ENCODE data around the gene CAMKMT. TPM values are rescaled to one million over a fixed set of nuclear protein-coding genes. Genes with fewer than 3 reads are reported as not detected.

CAMKMT gene
- total and polyA plus RNA-seq, 8 donors: 1.4 to 27.4 (median 6.2) TPM

DNA sequence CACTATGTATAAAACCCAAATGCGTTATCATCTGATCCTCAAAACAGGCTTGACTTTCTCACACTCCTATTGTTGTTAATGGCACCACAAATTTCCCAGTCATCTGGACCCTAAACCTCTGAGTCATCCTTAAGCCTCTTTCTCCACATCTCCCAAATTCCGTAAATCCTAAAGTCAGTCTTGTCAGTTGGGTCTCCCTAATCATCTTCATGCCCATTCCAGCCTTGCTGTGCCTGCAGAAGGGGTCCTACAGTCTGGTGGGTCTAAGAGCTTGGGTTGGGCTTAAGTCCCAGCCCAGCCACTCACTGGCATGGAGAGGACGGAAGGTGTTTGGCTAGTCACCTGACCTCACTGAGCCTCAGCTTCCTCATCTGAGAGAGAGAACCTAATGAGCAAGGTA is 314.6 kb downstream of the CAMKMT start:
- whole genome bisulfite sequencing, 5 donors: 93 to 100% (median 97%) methylated on average over 3 of the region's 3 CpGs
- no peaks in the 10 kb centered on the region for H3K36me3 ChIP-seq
- intact Hi-C loops (cut with DNase I; ENCODE audit: low total_unique reads): no loop called here
- TF ChIP-seq, protein P1, sequence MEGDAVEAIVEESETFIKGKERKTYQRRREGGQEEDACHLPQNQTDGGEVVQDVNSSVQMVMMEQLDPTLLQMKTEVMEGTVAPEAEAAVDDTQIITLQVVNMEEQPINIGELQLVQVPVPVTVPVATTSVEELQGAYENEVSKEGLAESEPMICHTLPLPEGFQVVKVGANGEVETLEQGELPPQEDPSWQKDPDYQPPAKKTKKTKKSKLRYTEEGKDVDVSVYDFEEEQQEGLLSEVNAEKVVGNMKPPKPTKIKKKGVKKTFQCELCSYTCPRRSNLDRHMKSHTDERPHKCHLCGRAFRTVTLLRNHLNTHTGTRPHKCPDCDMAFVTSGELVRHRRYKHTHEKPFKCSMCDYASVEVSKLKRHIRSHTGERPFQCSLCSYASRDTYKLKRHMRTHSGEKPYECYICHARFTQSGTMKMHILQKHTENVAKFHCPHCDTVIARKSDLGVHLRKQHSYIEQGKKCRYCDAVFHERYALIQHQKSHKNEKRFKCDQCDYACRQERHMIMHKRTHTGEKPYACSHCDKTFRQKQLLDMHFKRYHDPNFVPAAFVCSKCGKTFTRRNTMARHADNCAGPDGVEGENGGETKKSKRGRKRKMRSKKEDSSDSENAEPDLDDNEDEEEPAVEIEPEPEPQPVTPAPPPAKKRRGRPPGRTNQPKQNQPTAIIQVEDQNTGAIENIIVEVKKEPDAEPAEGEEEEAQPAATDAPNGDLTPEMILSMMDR (IDR thresholded peaks at IDR 0.05): no peak
- TF ChIP-seq POLR2A (IDR thresholded peaks at IDR 0.05): no peak
- TF ChIP-seq POLR2AphosphoS5 (IDR thresholded peaks at IDR 0.05): no peak
- no peak for TF ChIP-seq EP300 (IDR thresholded peaks at IDR 0.05)
- DNase-seq: no peak
- no peaks in the 10 kb centered on the region for H3K27me3 ChIP-seq
- H3K27ac ChIP-seq: no peak overlapping the region
- no peaks in the 10 kb centered on the region for H3K4me1 ChIP-seq
- H3K9me3 ChIP-seq: no peaks in the 10 kb centered on the region
- no peak overlapping the region for H3K4me3 ChIP-seq

DNA sequence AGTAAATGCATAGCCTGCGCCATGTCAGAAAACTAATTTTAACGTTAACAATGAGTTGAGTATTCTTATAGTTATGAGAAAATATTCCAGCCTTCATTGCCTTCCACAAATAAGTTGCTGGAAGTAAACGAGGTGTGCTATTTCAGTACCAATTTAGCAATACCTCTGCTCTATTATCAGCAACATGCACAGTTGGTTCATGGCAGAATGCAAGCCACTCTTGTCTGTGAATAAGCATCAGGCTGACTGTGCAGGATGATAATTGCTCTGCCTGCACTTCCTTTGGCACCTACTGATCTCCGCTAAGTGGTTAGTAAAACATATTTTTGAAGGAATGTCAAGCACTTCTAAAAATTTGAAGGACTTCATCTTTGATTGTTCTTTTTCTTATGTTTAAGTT is 317.8 kb downstream of the CAMKMT start:
- Histone ChIP-seq H3K36me3 (no peaks in the 10 kb centered on the region), H3K9me3 (no peaks in the 10 kb centered on the region), H3K4me1 (no peaks in the 10 kb centered on the region), H3K27ac (no peak overlapping the region), H3K27me3 (no peaks in the 10 kb centered on the region), H3K4me3 (no peak overlapping the region)
- TF ChIP-seq POLR2AphosphoS5 (IDR thresholded peaks at IDR 0.05): no peak
- TF ChIP-seq, protein P1 (IDR thresholded peaks at IDR 0.05): no peak
- TF ChIP-seq EP300 (IDR thresholded peaks at IDR 0.05): no peak
- no peak for TF ChIP-seq POLR2A (IDR thresholded peaks at IDR 0.05)
- WGBS, 5 donors: 91 to 95% (median 94%) methylated on average over 4 of the region's 4 CpGs
- intact Hi-C loops (cut with DNase I; ENCODE audit: low total_unique reads): no loop called here
- DNase-seq: no peak

DNA sequence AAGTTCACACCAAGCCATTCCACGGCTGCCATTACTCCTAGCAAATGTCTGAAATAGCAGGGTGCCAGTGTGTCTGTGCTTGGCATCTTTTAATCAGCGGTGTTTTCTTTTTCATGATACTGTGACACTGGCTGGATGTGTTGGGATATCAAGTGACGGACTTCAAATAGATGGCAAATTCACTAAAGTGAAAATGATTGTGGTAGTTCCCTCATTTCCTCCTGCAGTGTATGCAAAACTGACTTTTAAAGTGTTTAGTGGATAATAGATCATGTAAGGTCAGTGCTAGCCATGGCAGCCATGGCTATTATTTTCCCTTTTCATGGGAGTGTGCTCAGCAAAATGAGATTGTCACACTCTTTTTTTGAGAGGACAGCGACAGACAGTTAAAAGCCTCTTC is 318.2 kb downstream of the CAMKMT start:
- Histone ChIP-seq H3K36me3 (no peaks in the 10 kb centered on the region), H3K27ac (no peak overlapping the region), H3K4me3 (no peak overlapping the region), H3K4me1 (no peaks in the 10 kb centered on the region), H3K9me3 (no peaks in the 10 kb centered on the region), H3K27me3 (no peaks in the 10 kb centered on the region)
- TF ChIP-seq, protein P1 (IDR thresholded peaks at IDR 0.05): no peak
- TF ChIP-seq POLR2AphosphoS5 (IDR thresholded peaks at IDR 0.05) (no peak), POLR2A (IDR thresholded peaks at IDR 0.05) (no peak), EP300 (IDR thresholded peaks at IDR 0.05) (no peak)
- intact Hi-C loops (cut with DNase I; ENCODE audit: low total_unique reads): no loop called here
- WGBS, 5 donors: 84 to 92% (median 91%) methylated on average over 4 of the region's 4 CpGs
- no peak for DNase-seq

DNA sequence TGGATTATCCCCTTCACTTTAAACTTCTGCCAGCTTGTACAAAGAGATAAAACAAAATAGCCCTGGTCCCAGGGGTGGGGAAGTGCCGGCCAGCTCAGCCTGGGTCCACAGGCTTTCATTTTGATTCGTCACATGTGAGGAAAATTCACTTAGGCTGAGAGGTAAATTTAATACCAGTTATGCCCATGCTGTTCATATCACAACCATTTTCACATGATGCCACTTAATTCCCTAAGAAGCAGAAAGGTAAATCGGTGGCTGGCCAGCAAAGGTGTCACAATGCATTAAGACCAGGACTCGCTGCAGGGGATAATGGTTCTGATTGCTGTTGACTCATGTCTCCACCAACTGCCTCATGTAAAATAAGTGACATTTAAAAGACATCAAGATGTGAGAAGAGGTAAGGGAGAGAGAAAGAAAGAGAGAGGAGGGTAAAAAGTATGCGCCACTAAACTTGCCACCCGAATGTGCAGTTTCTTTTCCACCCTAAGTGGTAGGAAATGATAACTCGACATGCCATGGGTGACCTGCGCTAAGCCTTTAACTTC is 318.8 kb downstream of the CAMKMT start:
- Histone ChIP-seq H3K27me3 (no peaks in the 10 kb centered on the region), H3K27ac (no peak overlapping the region), H3K9me3 (no peaks in the 10 kb centered on the region), H3K36me3 (no peaks in the 10 kb centered on the region), H3K4me3 (no peak overlapping the region), H3K4me1 (no peaks in the 10 kb centered on the region)
- 83 to 92% (median 90%) methylated on average over 8 of the region's 8 CpGs for WGBS, 5 donors
- TF ChIP-seq, protein P1 (IDR thresholded peaks at IDR 0.05): no peak
- TF ChIP-seq POLR2A (IDR thresholded peaks at IDR 0.05) (no peak), EP300 (IDR thresholded peaks at IDR 0.05) (no peak), POLR2AphosphoS5 (IDR thresholded peaks at IDR 0.05) (no peak)
- no peak for DNase-seq
- intact Hi-C loops (cut with DNase I; ENCODE audit: low total_unique reads): no loop called here
